OCI-LY7 (cell line): ENCODE data around the gene VPS50. TPM values are rescaled to one million over a fixed set of nuclear protein-coding genes. Genes with fewer than 3 reads are reported as not detected.
A peak's percentile ranks its signal among the peaks of the same experiment; 100 is the strongest.

Experiments used
- BruUV-seq: library from RNA; stranded (reverse); fragments of 400-500 nt; replicated peaks from 2 replicates; lab custom pipeline; 2021; lab: Mats Ljungman, UMichigan
- CTCF ChIA-PET: fragments of 300-600 bp; sonication (Branson Sonifier 250); formaldehyde crosslinking; loops from one replicate; lab custom pipeline; 2022; ENCODE audit warnings: antibody characterized with exemption; ENCODE audit not compliant: unreplicated experiment; lab: Charles Lee
- POLR2A ChIA-PET: fragments of 300-600 bp; sonication (Branson Sonifier 250); formaldehyde crosslinking; loops from one replicate; lab custom pipeline; 2022; ENCODE audit warnings: antibody characterized with exemption; lab: Charles Lee
- DNase-seq: peaks from one replicate; pipeline ENCODE4 v3.0.0-alpha.2; 2015; ENCODE audit warnings: low spot score
- H2AFZ ChIP-seq: fragments of 200-600 bp; sonication (generic), shearing (Covaris generic); 2 replicates; pipeline ENCODE4 v1.6.1; 2014; ENCODE audit warnings: mild to moderate bottlenecking, antibody characterized with exemption, low read length, moderate library complexity
- H3K27ac ChIP-seq: fragments of 200-600 bp; sonication (generic); 2 replicates; pipeline ENCODE4 v1.5.1; 2014; ENCODE audit warnings: mixed run types, low read depth, mild to moderate bottlenecking, moderate library complexity, low read length, inconsistent platforms; ENCODE audit not compliant: poor library complexity, severe bottlenecking
- H3K36me3 ChIP-seq: fragments of 200-600 bp; sonication (generic); 2 replicates; pipeline ENCODE4 v1.6.1; 2014; ENCODE audit warnings: mild to moderate bottlenecking, antibody characterized with exemption, low read length, moderate library complexity, mixed read lengths; ENCODE audit not compliant: insufficient read depth
- H3K4me1 ChIP-seq: fragments of 200-600 bp; sonication (generic); 2 replicates; pipeline ENCODE4 v1.5.1; 2014; ENCODE audit warnings: mild to moderate bottlenecking, low read length; ENCODE audit not compliant: insufficient read depth, poor library complexity, severe bottlenecking
- H3K4me2 ChIP-seq: fragments of 200-600 bp; sonication (generic); 2 replicates; pipeline ENCODE4 v1.6.1; 2014; ENCODE audit warnings: mild to moderate bottlenecking, low read length
- H3K4me3 ChIP-seq: fragments of 200-600 bp; sonication (generic); 2 replicates; pipeline ENCODE4 v1.5.1; 2014; ENCODE audit warnings: mild to moderate bottlenecking, low read depth, low read length; ENCODE audit not compliant: poor library complexity, severe bottlenecking
- H3K79me2 ChIP-seq: fragments of 200-600 bp; sonication (generic); 2 replicates; pipeline ENCODE4 v1.6.1; 2016; ENCODE audit warnings: low read depth, mild to moderate bottlenecking, low read length, moderate library complexity, mixed read lengths; ENCODE audit not compliant: insufficient read depth
- H3K9me2 ChIP-seq: fragments of 200-600 bp; sonication (generic); 2 replicates; pipeline ENCODE4 v1.6.1; 2016; ENCODE audit warnings: mild to moderate bottlenecking, low read length, mixed read lengths; ENCODE audit not compliant: insufficient read depth
- H3K9me3 ChIP-seq: fragments of 200-600 bp; sonication (generic); 2 replicates; pipeline ENCODE4 v1.6.1; 2014; ENCODE audit warnings: mild to moderate bottlenecking, mixed run types, low read length, mixed read lengths
- H4K20me1 ChIP-seq: fragments of 200-600 bp; sonication (generic); 2 replicates; pipeline ENCODE4 v1.6.1; 2014; ENCODE audit warnings: mild to moderate bottlenecking, antibody characterized with exemption, low read length, moderate library complexity, mixed read lengths; ENCODE audit not compliant: insufficient read depth
- EZH2phosphoT487 ChIP-seq: fragments of 200-600 bp; sonication (generic); IDR thresholded peaks from 2 replicates; pipeline ENCODE4 v1.6.1; 2018; ENCODE audit warnings: low read depth, borderline replicate concordance, mild to moderate bottlenecking, mixed run types, antibody characterized with exemption, low read length, moderate library complexity, mixed read lengths
- intact Hi-C: fragments of 100-400 bp; cut with micrococcal nuclease; formaldehyde crosslinking; loops from one replicate; pipeline ENCODE4 v1.10.0; 2022; ENCODE audit not compliant: unreplicated experiment
- total RNA-seq, 2 experiments: library from RNA; depleted of rRNA in 1 of 2; stranded (reverse); fragments of >200 nt in 1 of 2; shearing (Covaris generic) in 1 of 2; gene quantifications; 2 replicates each; pipeline ENCODE4 v1.2.3, GENCODE V29; 2014 to 2022
- TF ChIP-seq, protein P1 (sequence below): fragments of 200-600 bp; sonication (generic); conservative IDR thresholded peaks from 2 replicates; pipeline ENCODE4 v1.5.1; 2014; ENCODE audit warnings: mild to moderate bottlenecking, antibody characterized with exemption, low read length, moderate library complexity, mixed read lengths

VPS50 gene
- total RNA-seq, 2 experiments from 2014 or later = 17.9 to 20.0 TPM

DNA sequence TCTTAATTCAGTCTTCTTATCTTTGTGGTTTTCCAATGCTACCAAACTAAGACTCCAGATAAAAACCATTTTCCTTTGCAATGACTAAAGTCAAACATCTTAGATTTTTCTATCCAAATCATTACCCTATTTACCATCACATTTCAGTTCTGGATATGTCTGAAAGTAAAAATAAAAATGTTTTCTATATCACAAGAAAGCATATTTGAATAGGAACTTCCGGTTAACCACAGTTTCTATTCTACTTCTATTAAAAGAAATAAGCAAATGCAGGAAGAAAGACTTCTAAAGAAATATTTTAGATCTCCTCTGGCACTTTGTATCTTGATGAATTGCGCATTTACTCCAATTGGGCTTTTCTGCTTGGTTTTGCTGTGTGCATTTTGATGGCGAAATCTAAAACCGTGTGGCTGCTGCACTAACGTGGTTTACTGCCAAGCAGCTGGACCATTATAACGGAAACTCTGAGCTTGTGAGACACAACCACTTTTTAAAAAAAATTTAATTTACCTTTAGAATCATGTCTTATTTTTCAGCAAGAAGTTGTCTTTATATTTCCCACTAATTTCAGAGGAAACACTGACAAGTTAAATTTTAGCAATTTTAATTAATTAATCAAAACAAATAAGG, 146.1 kb downstream of the VPS50 start:
- ChIA-PET POLR2A (interaction anchor here (0.7 kb wide), 2 partner anchors 100 to 270 kb away, joined by 3 read pairs; no protein-coding TSS in a partner anchor), CTCF (no interaction called here)
- peak; percentile 39 for DNase-seq
- Histone ChIP-seq H3K27ac (no peak overlapping the region), H2AFZ (no peak overlapping the region), H3K9me2 (no peaks in the 10 kb centered on the region), H3K79me2 (no peaks in the 10 kb centered on the region), H3K36me3 (no peaks in the 10 kb centered on the region), H3K4me2 (peak overlapping the region; percentile 65), H3K4me1 (peaks cover 29% of the 10 kb centered on the region), H3K9me3 (0 out of 2 replicates have a peak, but pooled peaks cover 5% of the 10 kb centered on the region), H3K4me3 (peak overlapping the region; percentile 16), H4K20me1 (no peaks in the 10 kb centered on the region)
- no TSS peak for BruUV-seq
- no peak for TF ChIP-seq EZH2phosphoT487
- TF ChIP-seq, protein P1, sequence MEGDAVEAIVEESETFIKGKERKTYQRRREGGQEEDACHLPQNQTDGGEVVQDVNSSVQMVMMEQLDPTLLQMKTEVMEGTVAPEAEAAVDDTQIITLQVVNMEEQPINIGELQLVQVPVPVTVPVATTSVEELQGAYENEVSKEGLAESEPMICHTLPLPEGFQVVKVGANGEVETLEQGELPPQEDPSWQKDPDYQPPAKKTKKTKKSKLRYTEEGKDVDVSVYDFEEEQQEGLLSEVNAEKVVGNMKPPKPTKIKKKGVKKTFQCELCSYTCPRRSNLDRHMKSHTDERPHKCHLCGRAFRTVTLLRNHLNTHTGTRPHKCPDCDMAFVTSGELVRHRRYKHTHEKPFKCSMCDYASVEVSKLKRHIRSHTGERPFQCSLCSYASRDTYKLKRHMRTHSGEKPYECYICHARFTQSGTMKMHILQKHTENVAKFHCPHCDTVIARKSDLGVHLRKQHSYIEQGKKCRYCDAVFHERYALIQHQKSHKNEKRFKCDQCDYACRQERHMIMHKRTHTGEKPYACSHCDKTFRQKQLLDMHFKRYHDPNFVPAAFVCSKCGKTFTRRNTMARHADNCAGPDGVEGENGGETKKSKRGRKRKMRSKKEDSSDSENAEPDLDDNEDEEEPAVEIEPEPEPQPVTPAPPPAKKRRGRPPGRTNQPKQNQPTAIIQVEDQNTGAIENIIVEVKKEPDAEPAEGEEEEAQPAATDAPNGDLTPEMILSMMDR = no peak
- intact Hi-C loops = loop anchor here (5.0 kb wide), 1 partner anchor 146 kb away; the partner anchor contains the start of gene VPS50

DNA sequence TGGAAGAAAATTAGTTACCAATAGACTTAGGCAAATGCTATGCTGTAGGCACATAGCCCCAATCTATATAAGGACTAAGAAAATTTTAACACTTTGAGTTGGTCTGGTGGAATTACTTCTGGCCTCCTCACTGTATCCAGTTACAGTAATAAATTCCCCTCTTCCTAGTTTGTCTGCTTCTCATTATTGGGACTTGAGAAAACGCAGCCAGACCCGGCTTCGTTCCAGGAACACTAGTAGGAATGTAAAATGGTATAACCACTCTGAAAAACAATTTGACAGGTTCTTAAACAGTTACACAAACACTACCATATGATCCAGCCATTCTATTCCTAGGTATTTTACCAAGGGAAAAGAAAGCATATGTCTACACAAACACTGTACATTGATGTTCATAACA, 150.2 kb downstream of the VPS50 start:
- no TSS peak for BruUV-seq
- H2AFZ ChIP-seq = no peak overlapping the region
- intact Hi-C loops = no loop called here

More for the DNA sequence above, 150.2 kb downstream of the VPS50 start:
- no peaks in the 10 kb centered on the region for H4K20me1 ChIP-seq
- ChIA-PET POLR2A (interaction anchor here (0.6 to 1.3 kb wide), 3 partner anchors 24 to 52 kb away, joined by 3 to 4 read pairs (median 3); no protein-coding TSS in a partner anchor), CTCF (no interaction called here)
- no peak for DNase-seq
- no peaks in the 10 kb centered on the region for H3K79me2 ChIP-seq
- no peaks in the 10 kb centered on the region for H3K9me2 ChIP-seq
- no peak overlapping the region for H3K27ac ChIP-seq
- H3K4me3 ChIP-seq = no peak overlapping the region
- TF ChIP-seq, protein P1 = no peak
- TF ChIP-seq EZH2phosphoT487 = no peak
- H3K4me1 ChIP-seq = peaks cover 17% of the 10 kb centered on the region
- H3K36me3 ChIP-seq = no peaks in the 10 kb centered on the region
- 0 out of 2 replicates have a peak, but pooled peaks cover 5% of the 10 kb centered on the region for H3K9me3 ChIP-seq
- no peak overlapping the region for H3K4me2 ChIP-seq
